ENCODE results near the gene KRT7.
"Not testable (repeated sequence)": the region's sequence is repeated elsewhere in the genome, so short reads cannot be mapped to it uniquely, and the experiment has no call there.

Gene KRT7

GRCh38 chr12:52236386-52237050 lies 3.5 kb downstream of the KRT7 start:
- Mint-ChIP-seq H3K9me3 (no peaks in the 10 kb centered on the region), H3K36me3 (ENCODE audit: low read depth) (no peaks in the 10 kb centered on the region), H3K4me1 (peaks cover 9% of the 10 kb centered on the region), H3K27me3 (ENCODE audit: low read depth) (peaks cover 80% of the 10 kb centered on the region), H3K27ac (no peak overlapping the region), H3K4me3 (no peak overlapping the region)
- no peak for TF ChIP-seq CTCF (IDR thresholded peaks at IDR 0.05; ENCODE audit: unreplicated experiment in 3 of 3)

GRCh38 chr12:52238207-52238840 lies 5.3 kb downstream of the KRT7 start:
- no peak for TF ChIP-seq CTCF (IDR thresholded peaks at IDR 0.05; ENCODE audit: unreplicated experiment in 3 of 3)
- H3K4me1 Mint-ChIP-seq: peaks cover under 1% of the 10 kb centered on the region
- H3K36me3 Mint-ChIP-seq (ENCODE audit: low read depth): no peaks in the 10 kb centered on the region
- no peaks in the 10 kb centered on the region for H3K9me3 Mint-ChIP-seq
- H3K27me3 Mint-ChIP-seq (ENCODE audit: low read depth): peaks cover 65% of the 10 kb centered on the region
- no peak overlapping the region for H3K27ac Mint-ChIP-seq
- H3K4me3 Mint-ChIP-seq: no peak overlapping the region

- H3K27ac Mint-ChIP-seq: no peak overlapping the region
- H3K27me3 Mint-ChIP-seq (ENCODE audit: low read depth): peaks cover 59% of the 10 kb centered on the region
- peaks cover 8% of the 10 kb centered on the region for H3K4me1 Mint-ChIP-seq
- H3K36me3 Mint-ChIP-seq (ENCODE audit: low read depth): no peaks in the 10 kb centered on the region
- H3K9me3 Mint-ChIP-seq: no peaks in the 10 kb centered on the region
- TF ChIP-seq CTCF (IDR thresholded peaks at IDR 0.05; ENCODE audit: unreplicated experiment in 3 of 3): no peak
- H3K4me3 Mint-ChIP-seq: no peak overlapping the region
Observed at GRCh38 chr12:52238916-52239646, 6.0 kb downstream of the KRT7 start.

- H3K27ac Mint-ChIP-seq: peak overlapping the region in 1 of 3 experiments; percentile 34
- peaks cover 15% of the 10 kb centered on the region for H3K4me1 Mint-ChIP-seq
- peaks cover 57% of the 10 kb centered on the region for H3K27me3 Mint-ChIP-seq (ENCODE audit: low read depth)
- no peak for TF ChIP-seq CTCF (IDR thresholded peaks at IDR 0.05; ENCODE audit: unreplicated experiment in 3 of 3)
- no peak overlapping the region for H3K4me3 Mint-ChIP-seq
- H3K36me3 Mint-ChIP-seq (ENCODE audit: low read depth): no peaks in the 10 kb centered on the region
- H3K9me3 Mint-ChIP-seq: no peaks in the 10 kb centered on the region
Observed at GRCh38 chr12:52239767-52240166, 6.7 kb downstream of the KRT7 start.

GRCh38 chr12:52240247-52240646 lies 7.2 kb downstream of the KRT7 start:
- H3K4me3 Mint-ChIP-seq; H3K27ac Mint-ChIP-seq; H3K9me3 Mint-ChIP-seq; H3K36me3 Mint-ChIP-seq (ENCODE audit: low read depth): not testable (repeated sequence)
- Mint-ChIP-seq H3K4me1 (peaks cover 20% of the 10 kb centered on the region), H3K27me3 (ENCODE audit: low read depth) (peaks cover 57% of the 10 kb centered on the region)

GRCh38 chr12:52241205-52241842 lies 8.3 kb downstream of the KRT7 start:
- H3K9me3 Mint-ChIP-seq: no peaks in the 10 kb centered on the region
- H3K27ac Mint-ChIP-seq: no peak overlapping the region
- TF ChIP-seq CTCF (IDR thresholded peaks at IDR 0.05; ENCODE audit: unreplicated experiment in 3 of 3): no peak
- H3K27me3 Mint-ChIP-seq (ENCODE audit: low read depth): peaks cover 61% of the 10 kb centered on the region
- peaks cover 29% of the 10 kb centered on the region for H3K4me1 Mint-ChIP-seq
- no peaks in the 10 kb centered on the region for H3K36me3 Mint-ChIP-seq (ENCODE audit: low read depth)
- no peak overlapping the region for H3K4me3 Mint-ChIP-seq
